Heart left ventricle (tissue), 13 donors: ENCODE results near the gene ANO2.

Source experiments
- CTCF ChIP-seq, 12 donors: fragments of 200-600 bp; sonication (generic) in 4 of 12; IDR thresholded peaks; one replicate each; pipeline versions ENCODE4 v1.5.0 to v1.8.0; 2018 to 2022; ENCODE audit warnings: antibody characterized with exemption in 12 of 12, mild to moderate bottlenecking in 5 of 12
- POLR2A ChIP-seq, 2 donors: fragments of 450-650 bp; IDR thresholded peaks; one replicate each; pipeline ENCODE4 v1.6.1; 2017; ENCODE audit warnings: antibody characterized with exemption in 2 of 2, mild to moderate bottlenecking in 2 of 2, moderate library complexity in 2 of 2
- donor health status: ischemic (EF 13 %, LVEDD 7.1; RV severe dilation, severe dysfunction).
- donor health status: DM: no; HTN: yes; CAD: no.
- donor health status: DM: no; HTN: no; CAD: no.
- donor health status: ischemic (EF 25% LVEDD 6.9; RV normal size, moderate dysfunction).
- donor health status: ischemic (EF 25% LVEDD 5.7; RV mildly dilated, moderate dysfunction).
- donor health status: ischemic (EF 35%, LVEDD 5.7; RV mildly dilated, moderate dysfunction).
- donor health status: nonischemic (EF 11% LVEDD 7.7; RV severe dilation, severe dysfunction).
- donor health status: DM: yes; HTN: yes; CAD: no.
- donor health status: PGD.
- donor health status: ischemic (EF 29% LVEDD 5.4; RV normal size, mild dysfunction).
- donor health status: nonischemic (EF 23%, LVEDD 6.1; RV moderate dilation, normal function).

- TF ChIP-seq POLR2A (IDR thresholded peaks at IDR 0.05) (no peak), CTCF (IDR thresholded peaks at IDR 0.05) (no peak)
Observed at GRCh38 chr12:5779401-5779800, 165.7 kb downstream of the ANO2 start.
